ENCODE measurements around the gene XPR1.
"Not testable (repeated sequence)": the region's sequence is repeated elsewhere in the genome, so short reads cannot be mapped to it uniquely, and the experiment has no call there.

XPR1 gene

GRCh38 chr1:180849031-180849775, 217.4 kb downstream of the XPR1 start:
- DNase-seq, result no peak

GRCh38 chr1:180851995-180852887, 220.4 kb downstream of the XPR1 start:
- DNase-seq, result no peak

- DNase-seq, result no peak
These were observed 222.2 kb downstream of the XPR1 start for GRCh38 chr1:180854001-180854400.

DNA sequence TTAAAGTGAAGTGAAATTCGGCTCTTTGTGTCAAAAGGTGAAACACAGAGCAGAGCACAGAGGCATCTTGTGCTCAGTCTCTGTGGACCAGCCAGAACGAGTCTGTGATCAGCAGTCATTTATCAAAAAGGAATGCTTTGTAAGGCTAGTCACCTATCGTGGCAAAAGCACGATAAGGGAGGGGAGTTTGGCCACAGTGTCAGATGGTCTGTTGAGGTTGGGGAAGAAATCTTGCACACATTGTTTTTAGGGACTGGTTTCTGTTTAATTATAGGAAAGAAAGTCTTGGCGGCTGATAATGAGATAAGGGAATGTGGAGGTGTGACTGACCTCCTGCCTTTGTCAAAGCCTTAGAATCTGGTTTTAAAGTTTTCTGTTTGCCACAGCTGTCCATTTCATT, 222.6 kb downstream of the XPR1 start:
- DNase-seq, result no peak

GRCh38 chr1:180857947-180858725, 226.3 kb downstream of the XPR1 start:
- not testable (repeated sequence) for DNase-seq

DNA sequence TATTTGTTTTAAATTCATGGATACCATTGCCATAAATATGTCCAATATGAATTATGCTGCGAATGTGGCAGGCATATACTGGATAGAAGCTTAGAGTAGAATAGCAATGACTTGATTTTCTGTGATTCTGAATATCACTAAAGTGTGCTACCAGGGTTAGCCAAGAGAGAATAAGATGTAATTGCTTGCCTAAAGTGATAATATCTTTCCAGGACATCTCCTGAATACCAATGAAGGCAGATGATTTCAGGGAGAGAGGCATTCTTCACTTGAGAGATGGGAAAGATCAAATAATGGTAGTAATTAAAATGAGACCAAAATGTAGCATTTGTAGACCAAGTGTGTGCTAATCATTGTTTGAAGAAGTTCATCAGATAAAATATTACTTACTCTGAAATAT, 227.5 kb downstream of the XPR1 start:
- no peak for DNase-seq

DNA sequence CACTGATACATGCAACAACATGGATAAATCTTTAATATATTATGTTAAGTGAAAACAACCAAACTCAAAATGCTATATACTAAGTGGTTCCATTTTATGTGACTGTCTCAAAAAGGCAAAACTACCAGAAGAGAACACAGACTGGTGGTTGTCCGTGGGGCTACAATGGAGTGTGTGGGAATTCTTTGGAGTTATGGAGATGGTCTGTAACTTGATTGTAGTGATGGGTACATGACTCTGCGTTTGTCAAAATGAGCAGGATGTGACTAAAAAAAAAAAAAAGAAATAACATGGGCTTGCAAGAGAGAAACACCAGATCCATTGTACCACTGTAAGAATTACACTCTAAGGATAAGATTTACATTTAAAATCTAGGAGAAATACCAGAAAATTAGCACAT, 228.7 kb downstream of the XPR1 start:
- DNase-seq, result no peak

DNA sequence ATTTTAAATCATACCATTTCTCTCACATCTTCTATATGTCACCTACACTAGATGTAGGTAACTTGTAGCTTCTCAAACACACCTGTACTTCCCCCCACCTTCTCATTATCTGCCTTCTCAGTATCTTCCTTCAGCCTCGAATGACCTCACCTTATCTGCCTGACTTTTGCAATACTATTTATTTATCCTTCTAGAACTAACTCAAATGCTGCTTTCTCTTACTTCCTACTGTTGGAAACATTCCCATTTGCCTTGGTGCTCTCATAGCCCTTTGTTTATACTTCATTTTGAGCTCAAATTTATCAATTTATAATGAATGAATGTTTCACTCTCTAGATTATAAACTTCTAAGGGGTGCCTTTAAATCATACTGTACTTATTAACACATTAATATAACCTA, 230.5 kb downstream of the XPR1 start:
- DNase-seq, result no peak

GRCh38 chr1:180863158-180863775, 231.4 kb downstream of the XPR1 start:
- peak; percentile 6 for DNase-seq

DNA sequence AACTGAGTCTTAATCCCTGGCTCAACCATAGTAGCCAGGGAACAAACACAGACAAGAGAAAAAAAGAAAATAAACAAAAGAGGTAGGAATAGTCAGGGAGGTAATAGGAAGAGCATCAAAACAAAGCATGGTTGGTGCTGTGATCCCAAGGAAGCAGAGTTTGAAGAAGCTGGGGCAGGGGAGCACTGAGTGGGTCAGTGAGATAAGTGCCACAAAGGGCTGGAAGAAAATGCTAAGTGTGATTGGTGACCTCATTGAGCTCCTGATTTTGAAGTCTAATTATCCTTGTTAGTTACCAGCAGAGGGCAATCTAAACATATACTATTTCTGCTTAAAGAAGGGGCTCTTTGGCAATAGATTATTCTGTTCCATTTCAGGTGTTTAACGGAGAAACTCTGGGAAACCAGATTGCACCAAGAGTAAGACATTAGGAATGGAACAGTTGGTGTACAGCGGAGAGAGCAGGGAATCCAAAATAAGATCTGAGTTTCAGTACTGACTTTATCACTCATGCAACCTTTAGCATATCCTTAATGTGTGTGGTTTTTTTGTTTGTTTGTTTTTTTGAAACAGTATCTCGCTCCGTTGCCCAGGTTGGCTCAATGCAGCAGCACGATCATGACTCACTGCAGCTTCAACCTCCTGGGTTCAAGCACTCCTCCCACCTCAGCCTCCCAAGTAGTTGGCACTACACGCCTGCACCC, 250.1 kb downstream of the XPR1 start:
- no peak for DNase-seq

DNA sequence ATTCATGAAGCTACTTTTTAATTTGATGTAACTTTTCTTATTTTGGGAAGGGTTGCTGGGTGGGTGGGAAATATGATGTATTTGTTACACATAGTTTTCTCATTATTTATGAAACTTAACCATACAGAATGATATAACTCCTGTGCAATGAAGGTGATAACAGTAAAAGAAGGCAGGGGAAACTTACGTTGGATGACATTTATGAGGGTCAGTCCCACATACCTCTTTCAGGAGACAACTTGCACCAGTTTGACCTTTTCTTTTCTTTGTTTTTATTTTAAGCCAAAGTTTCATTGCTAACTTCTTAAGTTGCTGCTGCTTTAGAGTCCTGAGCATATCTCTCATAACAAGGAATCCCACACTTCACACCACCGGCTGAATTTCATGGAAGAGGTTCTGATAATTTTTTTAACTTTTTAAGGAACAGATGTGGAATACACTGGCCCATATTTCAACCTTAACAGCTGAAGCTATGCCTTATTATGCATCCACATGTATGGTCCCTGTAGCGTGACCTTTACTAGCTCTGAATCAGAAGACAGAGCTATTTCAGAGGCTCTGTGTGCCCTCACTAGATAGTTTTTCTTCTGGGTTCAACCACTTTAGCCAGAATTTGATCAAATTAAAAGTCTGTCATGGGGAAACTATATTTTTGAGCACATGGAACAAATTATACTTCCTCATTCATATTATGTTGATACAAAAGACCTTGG, 252.9 kb downstream of the XPR1 start:
- DNase-seq, result no peak

GRCh38 chr1:180886338-180886737, 254.5 kb downstream of the XPR1 start:
- no peak for DNase-seq

- no peak for DNase-seq
These were observed 256.0 kb downstream of the XPR1 start for GRCh38 chr1:180887841-180888240.

- no peak for DNase-seq
These were observed 257.0 kb downstream of the XPR1 start for GRCh38 chr1:180888870-180889269.

- no peak for DNase-seq
These were observed 257.5 kb downstream of the XPR1 start for GRCh38 chr1:180889325-180889724.

DNA sequence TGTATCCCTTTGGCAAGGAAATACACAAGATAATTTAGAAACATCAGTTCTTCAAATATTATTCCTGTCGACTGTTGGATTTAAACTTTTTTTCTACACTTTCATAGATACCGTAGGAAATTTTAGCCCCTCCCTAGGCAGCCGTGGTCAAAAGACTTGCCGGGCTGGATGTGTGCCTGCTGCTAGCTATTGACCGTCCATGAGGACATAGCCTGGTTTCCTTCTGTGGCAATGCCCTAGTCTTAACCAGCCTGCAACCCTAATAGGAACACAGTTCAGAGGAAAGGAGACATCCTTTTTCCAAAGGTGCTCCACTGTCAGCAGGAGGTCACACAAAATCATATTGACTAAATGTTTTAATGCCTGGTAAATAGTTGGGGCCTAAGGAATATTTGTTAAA, 260.4 kb downstream of the XPR1 start:
- DNase-seq, result no peak

- DNase-seq, result no peak
These were observed 260.9 kb downstream of the XPR1 start for GRCh38 chr1:180892675-180893074.

- DNase-seq, result no peak
These were observed 261.8 kb downstream of the XPR1 start for GRCh38 chr1:180893614-180894013.

GRCh38 chr1:180896161-180896560, 264.3 kb downstream of the XPR1 start:
- no peak for DNase-seq

- no peak for DNase-seq
These were observed 266.8 kb downstream of the XPR1 start for GRCh38 chr1:180898441-180899219.

DNA sequence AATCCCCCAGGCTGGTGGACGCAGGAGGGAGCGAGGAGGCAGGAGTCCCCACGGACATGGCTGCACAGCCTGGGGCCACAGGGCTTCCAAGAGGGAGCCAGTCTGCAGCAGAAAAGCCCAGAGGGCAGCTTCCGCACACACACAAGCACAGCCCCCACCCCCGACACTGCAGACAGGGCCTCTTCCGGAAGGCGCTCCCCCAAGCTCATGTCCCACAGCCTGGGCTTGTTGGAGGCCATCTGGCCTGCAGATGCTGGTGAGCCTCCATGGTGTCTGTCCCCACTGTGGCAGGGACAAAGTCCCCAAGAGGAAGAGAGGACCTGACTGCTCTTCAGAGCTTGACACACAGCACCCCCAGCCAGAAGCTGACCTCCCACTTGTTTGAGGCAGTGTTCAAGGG, 267.4 kb downstream of the XPR1 start:
- no peak for DNase-seq

Measured in activated CD4-positive, alpha-beta T cell treated with anti-CD3 and anti-CD28 coated beads for 48 hours (primary cell).